Lung (tissue), 12 donors: Measurements from ENCODE around the gene NSF. TPM values are rescaled to one million over a fixed set of nuclear protein-coding genes. Genes with fewer than 3 reads are reported as not detected.

Experiments
- ATAC-seq: fragments of 200-7000 bp; cut with Tn5 transposase; one replicate; pipeline ENCODE4 v1.9.1; 2020; ENCODE audit warnings: moderate number of reproducible peaks; ENCODE audit not compliant: insufficient read depth, low FRiP score
- DNase-seq, 3 donors: peaks; one replicate each; pipeline ENCODE4 v3.0.0-alpha.2; 2013 to 2017
- H3K27ac ChIP-seq, 2 donors: one replicate each; pipeline ENCODE4 v1.5.1; 2013; ENCODE audit warnings: mild to moderate bottlenecking in 2 of 2, moderate library complexity in 2 of 2, control low read depth in 1 of 2, inconsistent platforms in 1 of 2, low read depth in 1 of 2, low read length in 1 of 2
- H3K27me3 ChIP-seq, 3 donors: one replicate each; pipeline ENCODE4 v1.5.1; 2013; ENCODE audit warnings: low read length in 2 of 3; ENCODE audit not compliant: control insufficient read depth in 3 of 3, insufficient read depth in 3 of 3
- H3K36me3 ChIP-seq, 4 donors: one replicate each; pipeline ENCODE4 v1.5.1; 2013; ENCODE audit warnings: low read length in 4 of 4, mild to moderate bottlenecking in 1 of 4, moderate library complexity in 1 of 4; ENCODE audit not compliant: control insufficient read depth in 4 of 4, insufficient read depth in 4 of 4
- H3K4me1 ChIP-seq, 5 donors: one replicate each; pipeline ENCODE4 v1.5.1; 2013; ENCODE audit warnings: low read length in 5 of 5, mild to moderate bottlenecking in 2 of 5, moderate library complexity in 1 of 5; ENCODE audit not compliant: control insufficient read depth in 5 of 5, insufficient read depth in 5 of 5
- H3K4me3 ChIP-seq: one replicate; pipeline ENCODE4 v1.5.1; 2013; ENCODE audit warnings: mild to moderate bottlenecking, control low read depth, moderate library complexity
- H3K9ac ChIP-seq, 2 donors: one replicate each; pipeline ENCODE4 v1.5.1; 2013; ENCODE audit warnings: low read length in 2 of 2, control low read depth in 1 of 2; ENCODE audit not compliant: insufficient read depth in 1 of 2
- H3K9me3 ChIP-seq, 4 donors: one replicate each; pipeline ENCODE4 v1.5.1; 2013; ENCODE audit warnings: low read length in 3 of 4, mild to moderate bottlenecking in 1 of 4, moderate library complexity in 1 of 4; ENCODE audit not compliant: control insufficient read depth in 4 of 4, insufficient read depth in 3 of 4
- WGBS, 2 donors: extraction: QIAGEN DNeasy Blood & Tissue Kit; methylation state at CpG; one replicate each; pipeline ENCODE4 v1.1.7; 2013; 5-methylcytosine and 5-hydroxymethylcytosine counted together
- polyA plus RNA-seq, 2 donors: library from polyadenylated mRNA; stranded (reverse); fragments of 200-250 nt; gene quantifications; one replicate each; pipeline ENCODE4 v1.2.1, GENCODE V29; 2013
- total RNA-seq, 2 donors: library from RNA; depleted of rRNA in 1 of 2; stranded (reverse); fragments of >200 nt in 1 of 2; gene quantifications; one replicate each; pipeline ENCODE4 v1.2.1, GENCODE V29; 2014 to 2021
- TF ChIP-seq, protein P1 (sequence below): IDR thresholded peaks from 2 replicates; pipeline ENCODE4 v1.5.1; 2012; ENCODE audit warnings: mild to moderate bottlenecking; ENCODE audit errors: control extremely low read depth, extremely low read depth
- donor health status: control.
- donor health status: control.
- donor health status: Bipolar disorder and iron deficiency.
- donor health status: healthy.
- donor health status: DM: yes; HTN: yes; CAD: no.

NSF gene
- total and polyA plus RNA-seq, 4 donors, result 7.3 to 41.9 (median 27.0) TPM

GRCh38 chr17:46771561-46772474 is 181.3 kb downstream of the NSF start:
- Histone ChIP-seq H3K4me3 (peak overlapping the region; percentile 49), H3K27ac (peak overlapping the region; percentile 5 to 74), H3K9ac (no peak overlapping the region), H3K9me3 (no peaks in the 10 kb centered on the region), H3K27me3 (peaks cover 0 to 4% (median 0%) of the 10 kb centered on the region in 3 donors), H3K36me3 (no peaks in the 10 kb centered on the region), H3K4me1 (peaks cover 0 to 11% (median 6%) of the 10 kb centered on the region in 5 donors)
- peak; percentile 4 for ATAC-seq
- DNase-seq, result peak; percentile 35 to 58 (median 57)
- 1 to 2% methylated on average over 54 to 135 of the region's 135 CpGs for WGBS, 2 donors
- TF ChIP-seq, protein P1, sequence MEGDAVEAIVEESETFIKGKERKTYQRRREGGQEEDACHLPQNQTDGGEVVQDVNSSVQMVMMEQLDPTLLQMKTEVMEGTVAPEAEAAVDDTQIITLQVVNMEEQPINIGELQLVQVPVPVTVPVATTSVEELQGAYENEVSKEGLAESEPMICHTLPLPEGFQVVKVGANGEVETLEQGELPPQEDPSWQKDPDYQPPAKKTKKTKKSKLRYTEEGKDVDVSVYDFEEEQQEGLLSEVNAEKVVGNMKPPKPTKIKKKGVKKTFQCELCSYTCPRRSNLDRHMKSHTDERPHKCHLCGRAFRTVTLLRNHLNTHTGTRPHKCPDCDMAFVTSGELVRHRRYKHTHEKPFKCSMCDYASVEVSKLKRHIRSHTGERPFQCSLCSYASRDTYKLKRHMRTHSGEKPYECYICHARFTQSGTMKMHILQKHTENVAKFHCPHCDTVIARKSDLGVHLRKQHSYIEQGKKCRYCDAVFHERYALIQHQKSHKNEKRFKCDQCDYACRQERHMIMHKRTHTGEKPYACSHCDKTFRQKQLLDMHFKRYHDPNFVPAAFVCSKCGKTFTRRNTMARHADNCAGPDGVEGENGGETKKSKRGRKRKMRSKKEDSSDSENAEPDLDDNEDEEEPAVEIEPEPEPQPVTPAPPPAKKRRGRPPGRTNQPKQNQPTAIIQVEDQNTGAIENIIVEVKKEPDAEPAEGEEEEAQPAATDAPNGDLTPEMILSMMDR, result no peak

GRCh38 chr17:46772475-46773220 is 182.2 kb downstream of the NSF start:
- H3K4me3 ChIP-seq, result peak overlapping the region; percentile 49
- no peaks in the 10 kb centered on the region for H3K36me3 ChIP-seq
- ATAC-seq (no peak), DNase-seq (no peak)
- H3K9ac ChIP-seq, result no peak overlapping the region
- WGBS, 2 donors, result 12 to 15% methylated on average over 16 of the region's 16 CpGs
- TF ChIP-seq, protein P1, result no peak
- no peaks in the 10 kb centered on the region for H3K9me3 ChIP-seq
- peaks cover 0 to 11% (median 6%) of the 10 kb centered on the region in 5 donors for H3K4me1 ChIP-seq
- H3K27me3 ChIP-seq, result peaks cover 0 to 4% (median 0%) of the 10 kb centered on the region in 3 donors
- H3K27ac ChIP-seq, result no peak overlapping the region

- no peaks in the 10 kb centered on the region for H3K9me3 ChIP-seq
- no peak overlapping the region for H3K27ac ChIP-seq
- WGBS, 2 donors, result 20 to 52% methylated on average over 6 of the region's 6 CpGs
- peaks cover 0 to 11% (median 6%) of the 10 kb centered on the region in 5 donors for H3K4me1 ChIP-seq
- H3K36me3 ChIP-seq, result no peaks in the 10 kb centered on the region
- TF ChIP-seq, protein P1, result no peak
- DNase-seq (no peak), ATAC-seq (no peak)
- no peak overlapping the region for H3K9ac ChIP-seq
- H3K27me3 ChIP-seq, result peaks cover 0 to 5% (median 0%) of the 10 kb centered on the region in 3 donors
- H3K4me3 ChIP-seq, result no peak overlapping the region
Measured at GRCh38 chr17:46773221-46773605, 182.7 kb downstream of the NSF start.
